NCI-H146 treated with DMSO at 0.1 percent for 48 hours (cell line): ENCODE data around the gene HDGFL2.

ENCODE experiments used
- DNase-seq: peaks from one replicate; lab custom pipeline; 2025; ENCODE audit not compliant: unreplicated experiment; lab: John Stamatoyannopoulos, UW

Gene HDGFL2

DNA sequence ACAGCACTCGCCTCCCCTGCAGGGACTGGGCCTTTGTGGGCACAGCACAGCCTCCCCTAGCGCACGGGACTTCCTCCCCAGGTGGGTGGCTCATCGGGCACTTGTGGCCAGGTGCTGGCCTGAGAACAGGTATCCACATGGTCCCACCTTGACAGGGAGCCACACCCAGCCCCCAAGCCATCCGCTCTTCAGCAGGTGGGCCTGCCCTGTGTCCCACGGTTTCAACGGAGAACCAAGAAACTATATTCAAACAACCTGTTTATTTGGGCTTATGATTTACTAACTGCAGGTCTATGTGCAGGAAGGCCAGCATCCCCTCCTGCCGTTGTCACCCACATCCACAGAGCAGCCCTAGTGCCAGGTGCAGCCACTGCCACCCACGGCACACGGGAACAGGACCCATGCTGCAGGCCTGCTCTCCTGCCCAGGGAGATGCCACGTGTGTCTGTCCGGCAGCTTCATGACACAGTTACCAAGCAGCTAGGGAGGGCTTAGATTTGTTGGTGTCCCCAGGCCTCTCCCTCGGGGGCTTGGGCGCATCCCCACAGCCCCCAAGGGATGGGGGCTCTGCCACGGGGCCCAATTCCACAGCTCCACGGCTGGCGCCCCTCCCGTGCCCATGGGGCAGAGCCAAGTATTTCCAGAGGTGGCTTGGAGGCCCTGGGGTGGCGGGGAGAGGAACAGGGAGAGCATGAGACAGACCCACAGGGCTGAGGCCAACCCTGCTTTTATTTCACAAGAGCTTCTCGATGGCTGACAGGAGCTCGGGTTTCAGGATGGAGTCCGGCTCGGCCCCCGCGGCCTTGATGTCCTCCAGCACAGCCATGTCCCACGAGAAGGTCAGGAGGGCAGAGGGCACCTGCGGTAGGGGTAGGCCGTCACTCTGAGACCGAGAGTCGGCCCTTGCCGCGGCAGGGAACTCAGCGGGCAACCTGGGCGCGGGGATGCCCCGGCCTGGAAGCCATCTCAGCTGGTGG, 27.0 kb upstream of the HDGFL2 start:
- DNase-seq = no peak

DNA sequence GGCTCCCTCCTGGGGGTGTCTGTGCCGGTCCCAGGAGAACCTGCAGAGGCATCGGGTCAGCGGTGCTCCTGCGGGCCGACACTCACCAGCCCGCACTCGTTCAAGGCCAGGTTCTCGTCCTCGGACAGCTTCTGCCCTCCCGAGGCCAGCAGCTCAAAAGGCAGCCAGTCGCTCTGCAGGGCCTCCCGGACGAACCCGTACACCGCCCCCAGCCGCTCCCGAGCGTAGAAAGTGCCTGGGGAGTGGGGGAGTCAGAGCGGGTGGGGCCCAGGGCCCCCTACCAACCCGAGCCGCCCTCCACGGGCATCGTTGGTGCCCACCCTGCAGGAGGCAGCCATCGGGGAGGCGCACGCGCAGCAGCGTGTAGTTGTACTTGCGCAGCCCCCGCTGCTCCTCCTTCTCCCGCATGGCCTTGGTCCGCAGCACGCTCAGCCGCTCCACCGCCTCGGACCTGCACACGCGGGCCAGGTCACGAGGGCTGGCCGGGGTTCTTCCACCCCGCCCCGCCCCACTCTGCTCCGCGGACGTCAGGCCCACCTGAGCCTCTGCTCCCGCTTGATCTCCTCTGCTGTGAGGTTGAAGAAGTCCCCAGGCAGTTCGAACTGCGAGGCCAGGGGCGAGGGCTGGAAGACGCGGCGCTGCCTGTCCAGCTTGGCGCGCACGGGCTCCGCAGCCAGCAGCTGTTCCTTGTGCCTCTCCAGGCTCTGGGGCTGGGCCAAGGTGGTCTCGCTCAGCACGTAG, 26.0 kb upstream of the HDGFL2 start:
- no peak for DNase-seq

DNA sequence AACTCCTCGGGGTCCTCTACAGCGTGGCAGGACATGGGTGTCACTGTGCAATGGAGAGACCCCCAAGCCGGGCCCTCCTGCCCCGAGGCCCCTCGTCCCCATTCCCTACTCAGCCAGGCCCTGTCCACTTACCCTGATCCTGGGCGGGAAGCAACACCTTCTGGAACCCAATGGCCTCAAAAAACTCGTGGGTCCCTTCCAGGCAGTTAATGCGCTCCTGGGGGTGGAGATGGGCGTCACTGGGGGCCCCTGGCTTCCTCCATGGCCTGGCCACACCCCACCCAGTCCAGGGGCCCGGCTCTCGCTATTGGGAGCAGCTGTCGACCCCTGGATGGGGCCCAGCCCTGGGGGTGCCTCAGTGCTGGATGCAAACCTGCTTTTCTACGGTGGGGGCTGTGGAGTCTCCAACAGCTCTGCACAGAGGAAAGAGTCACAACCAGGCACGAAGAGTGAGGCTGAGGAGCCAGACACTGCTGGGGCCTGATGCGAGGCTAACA, 25.3 kb upstream of the HDGFL2 start:
- DNase-seq = no peak

DNA sequence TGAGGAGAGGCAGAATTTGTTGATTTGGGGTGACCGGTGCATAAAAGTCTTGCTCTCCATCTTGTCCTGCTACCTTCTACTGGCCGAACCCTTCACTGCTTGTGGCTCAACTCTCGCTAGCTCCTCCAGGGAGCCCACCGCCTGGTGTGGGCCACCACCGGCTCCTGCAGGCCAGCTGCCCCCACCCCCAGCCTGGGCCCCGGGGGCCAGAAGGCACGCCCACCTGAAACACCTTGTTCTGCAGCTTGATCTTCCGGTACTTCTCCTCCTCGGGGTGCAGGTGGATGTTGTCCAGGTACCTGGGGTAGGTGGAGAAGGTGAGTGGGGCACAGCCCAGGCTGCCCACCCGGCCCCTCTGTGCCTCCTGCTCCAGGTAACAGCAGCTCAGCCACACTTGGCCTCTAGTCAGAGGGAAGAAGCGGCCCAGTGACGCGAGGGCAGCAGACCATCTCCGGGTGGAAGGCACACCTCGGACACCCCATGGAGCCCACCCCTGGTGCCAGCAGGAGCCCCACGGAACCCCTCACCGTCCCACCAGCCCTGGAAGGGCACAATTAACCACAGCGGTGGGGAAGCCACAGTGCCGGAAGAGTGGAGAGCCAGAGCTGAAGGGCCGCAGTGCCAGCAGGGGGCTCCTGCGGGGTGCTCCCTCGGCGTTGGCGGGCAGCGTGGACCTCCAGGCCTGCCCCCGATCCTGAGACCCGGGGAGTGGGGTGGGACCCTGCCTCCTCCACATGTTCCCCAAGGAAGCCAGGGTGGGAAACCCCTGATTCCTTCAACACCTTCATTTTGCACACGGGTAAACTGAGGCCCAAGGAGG, 24.6 kb upstream of the HDGFL2 start:
- DNase-seq = no peak

- DNase-seq = no peak
Measured at GRCh38 chr19:4448147-4448985, 23.7 kb upstream of the HDGFL2 start.

GRCh38 chr19:4449022-4449638, 23.0 kb upstream of the HDGFL2 start:
- no peak for DNase-seq

GRCh38 chr19:4449639-4450028, 22.5 kb upstream of the HDGFL2 start:
- DNase-seq = no peak

DNA sequence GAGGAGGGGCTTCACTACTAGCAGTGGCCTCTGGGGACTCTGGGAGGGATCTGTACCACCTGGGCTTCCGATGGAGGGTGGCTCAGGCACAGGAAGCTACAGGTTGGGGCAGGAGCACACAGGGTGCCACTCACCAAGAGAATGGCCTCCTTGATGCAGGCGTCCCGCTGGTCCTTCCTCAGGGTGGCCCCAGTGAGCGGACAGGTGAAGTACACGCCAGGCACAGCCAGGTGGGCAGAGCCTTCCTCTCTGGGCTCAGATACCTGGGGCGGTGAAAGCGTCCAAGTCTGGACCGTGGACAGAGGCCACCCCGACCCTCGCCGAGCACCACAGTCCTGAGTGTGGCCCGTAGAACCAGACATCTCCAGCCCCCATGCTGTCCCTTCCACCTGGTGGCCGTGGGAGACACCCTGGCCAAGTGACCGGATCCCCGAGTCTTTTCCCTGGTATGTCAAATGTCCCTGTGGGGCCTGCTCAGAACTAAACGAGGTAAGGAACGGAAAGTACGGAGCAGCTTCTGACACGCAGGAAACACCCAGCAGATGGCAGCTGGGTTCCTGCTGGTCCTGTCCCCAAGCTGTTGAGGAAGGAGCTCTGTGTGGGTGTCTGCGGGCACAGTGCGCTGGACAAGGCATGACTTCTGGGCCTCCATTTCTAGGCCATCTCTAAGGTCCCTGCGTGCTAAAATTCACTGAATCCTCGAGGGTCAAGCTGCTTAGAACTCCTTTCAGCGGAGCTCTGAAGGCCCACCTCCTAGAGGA, 19.7 kb upstream of the HDGFL2 start:
- no peak for DNase-seq

GRCh38 chr19:4453232-4454179, 18.6 kb upstream of the HDGFL2 start:
- no peak for DNase-seq

GRCh38 chr19:4454747-4455718, 17.1 kb upstream of the HDGFL2 start:
- no peak for DNase-seq

GRCh38 chr19:4455719-4456475, 16.2 kb upstream of the HDGFL2 start:
- DNase-seq = no peak

- no peak for DNase-seq
Measured at GRCh38 chr19:4456476-4456842, 15.6 kb upstream of the HDGFL2 start.

DNA sequence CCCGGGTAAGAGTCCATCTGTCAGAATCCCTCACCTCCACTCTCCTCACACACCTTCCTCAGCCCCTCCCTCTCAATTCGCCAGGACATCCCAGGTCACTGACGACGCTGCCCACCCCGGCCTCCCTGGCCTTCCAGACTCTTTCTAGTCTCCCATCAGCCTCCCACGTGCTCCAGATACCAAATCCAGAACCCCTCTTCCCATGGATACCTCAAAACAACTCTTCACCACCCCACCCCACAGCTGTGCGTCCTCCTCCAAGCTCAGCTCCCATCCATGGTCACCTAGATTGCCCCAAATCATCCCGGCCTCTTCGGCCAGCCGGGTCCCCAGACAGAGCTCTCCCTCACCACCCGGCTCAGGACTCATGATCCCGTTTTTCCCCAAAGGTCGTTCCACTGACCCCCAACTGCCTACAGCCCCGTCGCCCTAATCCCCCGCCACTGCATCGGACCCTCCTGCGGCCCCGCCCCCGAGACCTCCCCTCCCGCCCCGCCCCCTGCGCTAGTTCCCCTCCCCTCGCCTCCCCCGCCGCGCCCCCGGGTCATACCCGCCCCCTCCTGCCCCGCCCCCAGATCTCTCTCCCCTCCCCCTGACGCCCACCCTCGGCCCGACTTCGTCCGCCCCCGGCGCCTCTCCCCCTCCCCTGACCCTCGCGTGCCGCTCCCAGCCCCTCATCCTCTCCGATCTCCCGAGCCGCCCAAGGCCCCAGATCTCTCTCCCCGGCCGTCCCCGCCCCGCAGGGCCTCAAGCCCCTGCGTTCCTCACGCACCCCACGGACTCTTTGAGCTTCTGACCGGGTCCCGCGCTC, 15.0 kb upstream of the HDGFL2 start:
- no peak for DNase-seq

DNA sequence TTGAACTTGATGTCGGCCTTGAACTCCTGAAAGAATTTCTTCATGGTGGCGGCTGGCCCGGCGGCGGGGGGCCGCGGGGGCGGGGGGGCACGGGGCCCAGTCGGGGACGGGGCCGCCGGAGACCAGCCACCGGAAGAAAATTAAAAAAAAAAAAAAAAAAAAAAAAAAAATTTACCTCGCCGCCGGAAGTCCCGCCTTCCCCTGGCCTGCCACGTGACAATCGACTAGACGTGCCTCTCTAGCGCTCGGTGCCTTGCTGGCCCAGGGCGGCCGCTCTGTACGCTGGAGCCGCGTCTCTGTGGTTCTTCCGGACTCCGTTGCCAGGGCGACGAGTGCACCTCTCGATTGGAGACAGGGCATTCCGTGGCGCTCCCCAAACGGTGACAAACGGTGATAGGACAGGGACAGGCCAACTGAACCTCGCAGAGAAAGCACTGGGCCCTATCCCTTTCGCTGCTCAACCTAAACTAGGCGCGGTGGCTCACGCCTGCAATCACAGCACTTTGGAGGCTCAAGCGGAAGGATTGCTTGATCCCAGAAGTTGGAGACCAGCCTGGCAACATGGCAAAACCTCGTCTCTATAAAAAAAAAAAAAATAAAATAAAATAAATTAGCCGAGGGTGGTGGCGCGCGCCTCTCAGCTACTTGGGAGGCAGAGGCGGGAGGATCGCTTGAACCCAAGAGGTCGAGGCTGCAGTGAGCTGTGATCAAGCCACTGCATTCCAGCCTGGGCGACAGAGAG, 14.3 kb upstream of the HDGFL2 start, which contains the start of gene UBXN6:
UBXN6 (minus strand) TSS at position 141 of the 742 bp plus-strand sequence; CDS start at position 44, 97 bp downstream.
- peak; percentile 76 for DNase-seq
